GM12864 (cell line): Measurements from ENCODE around the gene SPATS2.

Experiments used
- DNase-seq: peaks from one replicate; pipeline ENCODE4 v3.0.0-alpha.2; 2011; ENCODE audit warnings: low read depth
- H3K4me3 ChIP-seq: 2 replicates; pipeline ENCODE4 v1.5.1; 2011; ENCODE audit warnings: mild to moderate bottlenecking, low read depth, low read length, control low read depth
- TF ChIP-seq, protein P1 (sequence below): IDR thresholded peaks from 2 replicates; pipeline ENCODE4 v1.5.1; 2011; ENCODE audit warnings: low read depth, mild to moderate bottlenecking, moderate library complexity, low read length, control low read depth, inconsistent platforms; ENCODE audit errors: missing control alignments

The SPATS2 gene

DNA sequence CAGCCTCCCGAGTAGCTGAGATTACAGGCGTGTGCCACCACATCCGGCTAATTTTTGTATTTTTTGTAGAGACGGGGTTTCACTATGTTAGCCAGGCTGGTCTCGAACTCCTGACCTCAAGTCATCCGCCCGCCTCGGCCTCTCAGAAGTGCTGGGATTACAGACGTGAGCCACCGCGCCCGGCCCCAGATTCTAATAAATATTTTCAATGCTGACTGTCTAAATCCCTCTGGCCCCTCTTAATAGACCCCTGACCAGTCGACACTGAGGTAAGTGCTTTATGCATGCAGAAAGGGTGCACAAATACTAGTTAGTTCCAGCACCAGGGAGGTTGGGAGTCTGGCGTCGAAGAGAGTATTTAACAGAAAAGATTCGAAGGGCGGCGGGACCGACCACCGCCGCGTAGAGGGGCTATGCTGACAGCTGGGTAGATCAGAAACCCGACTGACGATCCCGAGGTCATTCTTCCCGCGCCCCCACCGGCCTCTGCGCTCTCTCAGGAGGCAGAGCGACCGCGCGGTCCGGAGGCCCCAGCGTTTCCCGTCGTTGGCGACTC is 1.1 kb upstream of the SPATS2 start:
- DNase-seq = no peak
- H3K4me3 ChIP-seq = peak overlapping the region; percentile 81
- TF ChIP-seq, protein P1, sequence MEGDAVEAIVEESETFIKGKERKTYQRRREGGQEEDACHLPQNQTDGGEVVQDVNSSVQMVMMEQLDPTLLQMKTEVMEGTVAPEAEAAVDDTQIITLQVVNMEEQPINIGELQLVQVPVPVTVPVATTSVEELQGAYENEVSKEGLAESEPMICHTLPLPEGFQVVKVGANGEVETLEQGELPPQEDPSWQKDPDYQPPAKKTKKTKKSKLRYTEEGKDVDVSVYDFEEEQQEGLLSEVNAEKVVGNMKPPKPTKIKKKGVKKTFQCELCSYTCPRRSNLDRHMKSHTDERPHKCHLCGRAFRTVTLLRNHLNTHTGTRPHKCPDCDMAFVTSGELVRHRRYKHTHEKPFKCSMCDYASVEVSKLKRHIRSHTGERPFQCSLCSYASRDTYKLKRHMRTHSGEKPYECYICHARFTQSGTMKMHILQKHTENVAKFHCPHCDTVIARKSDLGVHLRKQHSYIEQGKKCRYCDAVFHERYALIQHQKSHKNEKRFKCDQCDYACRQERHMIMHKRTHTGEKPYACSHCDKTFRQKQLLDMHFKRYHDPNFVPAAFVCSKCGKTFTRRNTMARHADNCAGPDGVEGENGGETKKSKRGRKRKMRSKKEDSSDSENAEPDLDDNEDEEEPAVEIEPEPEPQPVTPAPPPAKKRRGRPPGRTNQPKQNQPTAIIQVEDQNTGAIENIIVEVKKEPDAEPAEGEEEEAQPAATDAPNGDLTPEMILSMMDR = no peak

- peak; percentile 76 for DNase-seq
- TF ChIP-seq, protein P1 = peak; percentile 31
- H3K4me3 ChIP-seq = peak overlapping the region; percentile 81
Observed at GRCh38 chr12:49366652-49367380, 446 bp upstream of the SPATS2 start.

GRCh38 chr12:49368240-49368600 is 958 bp downstream of the SPATS2 start:
- no peak for DNase-seq
- H3K4me3 ChIP-seq = peak overlapping the region; percentile 81
- TF ChIP-seq, protein P1 = no peak

DNA sequence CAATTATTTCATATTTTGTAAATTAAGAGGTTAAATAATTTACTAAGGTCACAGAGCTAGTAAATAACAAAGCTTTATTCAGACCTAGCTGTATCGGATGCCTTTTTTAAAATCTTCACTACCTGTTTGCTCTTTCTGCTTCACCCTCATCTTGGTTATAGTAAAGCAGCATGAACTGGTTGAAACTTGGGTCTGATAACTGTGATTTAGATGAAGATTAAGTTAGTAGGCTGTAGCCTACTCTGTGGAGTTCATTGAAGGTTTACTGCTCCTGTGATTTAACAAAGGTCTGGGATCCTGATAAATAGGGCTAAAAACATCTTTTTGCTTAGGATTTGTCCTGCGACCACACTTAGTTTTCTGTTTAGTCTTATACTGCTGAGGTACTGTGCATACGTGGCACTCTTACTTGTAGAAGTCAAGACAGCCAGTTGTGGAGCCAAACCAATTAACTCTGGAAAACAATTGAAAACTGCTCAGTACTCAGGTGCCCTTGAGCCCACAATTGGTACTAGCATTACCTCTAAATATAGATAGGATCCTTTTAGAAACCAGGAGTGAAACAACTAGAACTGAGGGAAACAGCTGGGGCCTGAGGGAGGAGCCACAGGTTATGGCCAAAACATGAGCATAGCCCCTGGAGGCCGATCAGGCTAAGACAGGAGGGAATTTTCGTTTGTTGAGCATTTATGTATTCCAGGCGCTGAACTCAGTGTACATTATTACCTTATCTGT is 2.3 kb downstream of the SPATS2 start:
- TF ChIP-seq, protein P1 = peak; percentile 59
- DNase-seq = peak; percentile 69
- peak overlapping the region; percentile 81 for H3K4me3 ChIP-seq

- DNase-seq = no peak
- peak overlapping the region; percentile 81 for H3K4me3 ChIP-seq
- TF ChIP-seq, protein P1 = no peak
Observed at GRCh38 chr12:49370539-49370938, 3.3 kb downstream of the SPATS2 start.

DNA sequence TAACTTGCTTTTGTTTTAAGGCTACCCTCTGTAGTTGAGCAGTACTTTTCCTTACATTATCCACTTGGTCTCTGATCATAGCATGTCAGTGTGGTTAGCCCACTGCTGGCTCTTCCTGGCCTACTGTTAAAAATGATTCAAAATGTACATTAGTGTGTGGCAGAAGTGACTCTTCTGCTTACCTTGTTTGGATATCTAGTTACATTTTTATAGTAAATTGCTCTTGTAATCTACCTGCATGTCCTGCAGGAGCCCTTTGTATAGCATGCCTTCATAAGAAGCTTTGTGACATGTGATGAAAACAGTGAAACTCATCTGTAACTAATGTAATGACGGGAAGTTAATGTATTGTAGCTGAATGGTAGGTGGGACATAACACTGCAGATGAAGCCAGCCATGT is 8.1 kb downstream of the SPATS2 start:
- no peak overlapping the region for H3K4me3 ChIP-seq
- no peak for DNase-seq
- TF ChIP-seq, protein P1 = no peak
